Measurements from ENCODE around the gene ALDH3B2.
"Not testable (repeated sequence)": the region's sequence is repeated elsewhere in the genome, so short reads cannot be mapped to it uniquely, and the experiment has no call there.

The ALDH3B2 gene

GRCh38 chr11:67645521-67646461, 28.6 kb downstream of the ALDH3B2 start:
- Mint-ChIP-seq H3K9me3 (peaks cover 3% of the 10 kb centered on the region), H3K27me3 (peaks cover 4% of the 10 kb centered on the region), H3K4me1 (ENCODE audit: low read depth) (peaks cover 48% of the 10 kb centered on the region), H3K36me3 (ENCODE audit: low read depth) (no peaks in the 10 kb centered on the region), H3K27ac (peak overlapping the region; percentile 72), H3K4me3 (no peak overlapping the region)
- DNase-seq, result no peak

DNA sequence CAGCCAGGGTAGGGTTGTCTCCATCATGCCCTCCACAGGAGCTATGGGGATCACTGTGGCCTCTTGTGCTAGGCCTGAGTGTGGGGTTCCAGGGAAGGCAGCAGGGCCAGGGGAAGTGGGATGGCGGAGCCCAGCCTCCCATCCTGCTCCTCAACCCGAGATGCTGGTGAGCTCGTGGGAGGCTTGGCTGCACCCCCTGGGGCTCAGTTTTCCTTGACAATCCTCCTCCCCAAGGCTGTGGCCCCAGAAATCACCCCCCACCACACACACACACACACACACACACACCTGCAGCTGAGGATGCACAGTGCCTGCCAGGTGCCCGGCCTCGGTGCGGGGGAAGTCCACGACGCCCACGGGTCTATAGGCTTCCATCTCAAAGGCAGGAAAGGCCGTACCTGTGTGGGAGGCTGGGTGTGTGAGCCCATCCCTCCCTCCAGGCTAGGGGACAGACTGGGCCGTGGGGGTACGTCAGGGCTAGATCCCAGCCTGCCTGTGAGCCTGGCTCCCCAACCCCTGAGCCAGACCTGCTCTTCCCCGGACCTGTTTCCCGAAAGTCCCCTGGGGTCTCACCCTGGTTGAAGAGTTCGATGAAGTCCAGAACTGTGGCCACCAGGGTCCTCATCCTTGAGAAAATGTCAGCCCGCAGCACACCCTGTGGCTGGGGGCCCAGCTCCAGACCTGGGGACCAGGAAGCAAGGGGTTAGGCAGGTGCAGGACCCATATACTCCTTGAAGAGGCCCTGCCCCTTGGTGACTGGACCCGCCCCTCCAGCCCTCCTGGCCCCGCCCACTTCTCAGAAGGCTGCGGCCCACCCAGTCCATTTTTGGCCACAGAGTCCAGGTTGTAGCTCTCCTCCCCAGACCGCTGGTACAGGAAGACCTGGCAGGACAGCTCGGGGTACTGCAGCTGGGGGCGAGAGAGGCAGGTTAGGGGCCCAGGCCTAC, 29.7 kb downstream of the ALDH3B2 start:
- H3K36me3 Mint-ChIP-seq (ENCODE audit: low read depth), result no peaks in the 10 kb centered on the region
- no peak overlapping the region for H3K27ac Mint-ChIP-seq
- H3K4me1 Mint-ChIP-seq (ENCODE audit: low read depth), result peaks cover 41% of the 10 kb centered on the region
- H3K27me3 Mint-ChIP-seq, result peaks cover 4% of the 10 kb centered on the region
- DNase-seq, result no peak
- no peak overlapping the region for H3K4me3 Mint-ChIP-seq
- peaks cover 3% of the 10 kb centered on the region for H3K9me3 Mint-ChIP-seq

DNA sequence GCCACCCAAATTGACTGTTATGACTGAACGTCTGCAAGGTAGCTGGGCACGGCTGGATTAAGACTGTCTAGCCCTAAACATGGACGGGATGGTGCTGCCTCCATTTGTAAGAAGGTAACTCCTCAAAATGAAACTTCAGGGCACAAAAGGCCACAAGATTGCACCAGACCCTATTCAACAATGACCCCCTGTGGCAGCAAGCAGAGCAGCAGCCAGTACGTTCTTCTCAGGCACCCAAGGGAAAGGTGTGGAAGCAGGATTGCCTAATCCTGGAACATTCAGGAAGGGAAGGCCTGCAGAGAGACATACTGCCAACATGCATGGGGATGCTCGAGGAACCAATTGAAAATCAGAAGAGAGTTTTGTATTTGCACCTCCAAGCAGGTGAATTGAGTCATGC, 30.4 kb downstream of the ALDH3B2 start:
- no peak overlapping the region for H3K27ac Mint-ChIP-seq
- H3K4me1 Mint-ChIP-seq (ENCODE audit: low read depth), result peaks cover 34% of the 10 kb centered on the region
- no peaks in the 10 kb centered on the region for H3K36me3 Mint-ChIP-seq (ENCODE audit: low read depth)
- DNase-seq, result peak; percentile 24
- H3K27me3 Mint-ChIP-seq, result peaks cover 4% of the 10 kb centered on the region
- peaks cover 3% of the 10 kb centered on the region for H3K9me3 Mint-ChIP-seq
- no peak overlapping the region for H3K4me3 Mint-ChIP-seq

- no peak for DNase-seq
- Mint-ChIP-seq H3K4me1 (ENCODE audit: low read depth) (peaks cover 20% of the 10 kb centered on the region), H3K27me3 (peaks cover 4% of the 10 kb centered on the region), H3K9me3 (peaks cover 3% of the 10 kb centered on the region), H3K27ac (no peak overlapping the region), H3K36me3 (ENCODE audit: low read depth) (no peaks in the 10 kb centered on the region), H3K4me3 (no peak overlapping the region)
These were observed 32.0 kb downstream of the ALDH3B2 start for GRCh38 chr11:67642173-67643120.

- peaks cover 12% of the 10 kb centered on the region for H3K4me1 Mint-ChIP-seq (ENCODE audit: low read depth)
These were observed 32.9 kb downstream of the ALDH3B2 start for GRCh38 chr11:67641338-67642172.

GRCh38 chr11:67640758-67641337, 33.6 kb downstream of the ALDH3B2 start:
- Mint-ChIP-seq H3K36me3 (ENCODE audit: low read depth) (no peaks in the 10 kb centered on the region), H3K9me3 (peaks cover 3% of the 10 kb centered on the region), H3K27ac (no peak overlapping the region)

More at GRCh38 chr11:67641338-67642172, 32.9 kb downstream of the ALDH3B2 start:
- Mint-ChIP-seq H3K9me3 (peaks cover 3% of the 10 kb centered on the region), H3K27me3 (peaks cover 3% of the 10 kb centered on the region), H3K36me3 (ENCODE audit: low read depth) (no peaks in the 10 kb centered on the region), H3K4me3 (no peak overlapping the region), H3K27ac (no peak overlapping the region)
- no peak for DNase-seq

DNA sequence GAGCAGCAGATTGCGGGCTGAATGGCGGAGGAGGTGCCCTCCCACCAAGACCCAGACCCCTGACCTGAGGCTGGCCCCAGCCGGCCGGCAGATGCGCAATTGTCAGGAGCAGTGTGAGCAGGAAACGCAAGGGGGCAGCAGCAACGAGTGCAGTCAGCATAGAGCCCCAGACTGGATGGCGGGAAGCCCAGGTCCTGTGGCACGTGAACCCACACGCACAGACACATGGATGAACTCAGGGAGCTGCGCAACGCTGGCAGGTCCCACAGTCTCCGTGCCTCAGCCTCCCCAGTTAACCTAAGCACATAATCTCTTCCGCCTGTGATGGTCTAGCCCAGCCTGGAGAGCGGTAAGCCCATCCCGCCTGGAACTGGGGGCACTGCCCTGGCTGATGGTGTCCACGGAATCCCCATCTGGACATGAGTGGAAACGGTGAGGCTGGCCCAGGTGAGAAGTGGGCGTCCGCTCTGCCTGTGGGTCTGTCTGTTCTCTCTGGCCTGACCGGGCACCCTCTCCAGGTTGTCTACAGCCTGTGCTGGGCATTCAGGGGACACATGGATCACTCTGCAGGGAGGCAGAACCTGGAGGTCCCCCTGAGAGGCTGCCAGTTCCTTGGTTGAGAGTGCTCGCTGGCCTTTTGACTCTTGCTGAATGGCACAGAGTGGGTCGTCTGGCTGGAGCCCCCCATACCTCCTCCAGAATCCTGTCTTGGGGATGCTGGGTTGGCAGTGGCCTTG, 34.2 kb downstream of the ALDH3B2 start:
- Mint-ChIP-seq H3K4me3 (no peak overlapping the region), H3K27ac (no peak overlapping the region), H3K36me3 (ENCODE audit: low read depth) (no peaks in the 10 kb centered on the region), H3K9me3 (peaks cover 3% of the 10 kb centered on the region), H3K27me3 (no peaks in the 10 kb centered on the region), H3K4me1 (ENCODE audit: low read depth) (peaks cover 3% of the 10 kb centered on the region)
- peak; percentile 71 for DNase-seq

More at GRCh38 chr11:67640758-67641337, 33.6 kb downstream of the ALDH3B2 start:
- Mint-ChIP-seq H3K4me1 (ENCODE audit: low read depth) (peaks cover 5% of the 10 kb centered on the region), H3K27me3 (no peaks in the 10 kb centered on the region), H3K4me3 (no peak overlapping the region)
- no peak for DNase-seq

- Mint-ChIP-seq H3K27me3 (no peaks in the 10 kb centered on the region), H3K4me1 (ENCODE audit: low read depth) (peaks cover 3% of the 10 kb centered on the region), H3K27ac (no peak within 1 kb of the TSS), H3K9me3 (peaks cover 3% of the 10 kb centered on the region), H3K4me3 (no peak within 1 kb of the TSS), H3K36me3 (ENCODE audit: low read depth) (no peaks in the 10 kb centered on the region)
- DNase-seq, result no peak
These were observed 35.0 kb downstream of the ALDH3B2 start, which contains the start of gene TBX10 for GRCh38 chr11:67639438-67639859. Gene TBX10, minus strand, starts transcription at chr11:67639763. Its CDS starts 291 bp downstream, at chr11:67639472.

GRCh38 chr11:67638535-67639437, 35.6 kb downstream of the ALDH3B2 start:
- Mint-ChIP-seq H3K27ac (no peak overlapping the region), H3K4me1 (ENCODE audit: low read depth) (peaks cover 3% of the 10 kb centered on the region), H3K4me3 (no peak overlapping the region), H3K36me3 (ENCODE audit: low read depth) (no peaks in the 10 kb centered on the region), H3K9me3 (no peaks in the 10 kb centered on the region), H3K27me3 (no peaks in the 10 kb centered on the region)
- no peak for DNase-seq

GRCh38 chr11:67637441-67637840, 37.0 kb downstream of the ALDH3B2 start:
- H3K4me3 Mint-ChIP-seq; H3K4me1 Mint-ChIP-seq (ENCODE audit: low read depth); DNase-seq; H3K27me3 Mint-ChIP-seq; H3K27ac Mint-ChIP-seq; H3K36me3 Mint-ChIP-seq (ENCODE audit: low read depth); H3K9me3 Mint-ChIP-seq: not testable (repeated sequence)

GRCh38 chr11:67636962-67637361, 37.5 kb downstream of the ALDH3B2 start:
- no peaks in the 10 kb centered on the region for H3K36me3 Mint-ChIP-seq (ENCODE audit: low read depth)
- no peaks in the 10 kb centered on the region for H3K27me3 Mint-ChIP-seq
- DNase-seq, result no peak
- no peaks in the 10 kb centered on the region for H3K9me3 Mint-ChIP-seq
- no peak overlapping the region for H3K4me3 Mint-ChIP-seq
- H3K4me1 Mint-ChIP-seq (ENCODE audit: low read depth), result peaks cover 3% of the 10 kb centered on the region
- no peak overlapping the region for H3K27ac Mint-ChIP-seq

GRCh38 chr11:67635231-67635521, 39.2 kb downstream of the ALDH3B2 start:
- H3K36me3 Mint-ChIP-seq (ENCODE audit: low read depth), result no peaks in the 10 kb centered on the region
- no peaks in the 10 kb centered on the region for H3K27me3 Mint-ChIP-seq
- DNase-seq, result no peak
- no peak overlapping the region for H3K27ac Mint-ChIP-seq
- peaks cover 8% of the 10 kb centered on the region for H3K4me1 Mint-ChIP-seq (ENCODE audit: low read depth)
- no peak overlapping the region for H3K4me3 Mint-ChIP-seq
- no peaks in the 10 kb centered on the region for H3K9me3 Mint-ChIP-seq

All from activated T-cell treated with anti-CD3 and anti-CD28 coated beads, Interleukin-2, amount 50 U/mL, for 24 hours (primary cell).